Stomach (tissue), 4 donors: ENCODE data around the gene KMT2E.

ENCODE experiments used
- CTCF ChIP-seq, 7 experiments: fragments of 450-650 bp in 4 of 7; fragments of 200-600 bp in 3 of 7; sonication (generic) in 3 of 7; IDR thresholded peaks; one replicate each; pipeline ENCODE4 v1.5.1; 2016 to 2019; ENCODE audit warnings: antibody characterized with exemption in 7 of 7, control low read depth in 2 of 7, mild to moderate bottlenecking in 1 of 7
- POLR2A ChIP-seq, 4 donors: fragments of 450-650 bp; IDR thresholded peaks; one replicate each; pipeline ENCODE4 v1.6.1; 2016; ENCODE audit warnings: antibody characterized with exemption in 4 of 4, control low read depth in 2 of 4, mild to moderate bottlenecking in 1 of 4, moderate library complexity in 1 of 4
- POLR2AphosphoS5 ChIP-seq, 3 donors: sonication (generic); formaldehyde crosslinking; IDR thresholded peaks; one replicate each; pipeline ENCODE4 v1.6.1; 2016; ENCODE audit warnings: antibody characterized with exemption in 3 of 3

- TF ChIP-seq CTCF (IDR thresholded peaks at IDR 0.05), result peak in 1 of 7 experiments; percentile 37
- TF ChIP-seq POLR2AphosphoS5 (IDR thresholded peaks at IDR 0.05), result peak in 2 of 3 donors; percentile 51 to 84
- no peak for TF ChIP-seq POLR2A (IDR thresholded peaks at IDR 0.05)
These were observed 42.5 kb upstream of the KMT2E start for GRCh38 chr7:104971290-104972071.
